Nucleus accumbens (tissue), 56 donors: ENCODE results near the gene BCHE.

Source experiments
- DNase-seq, 56 donors: peaks; one replicate each; lab custom pipeline; 2025; lab: John Stamatoyannopoulos, UW

BCHE gene

DNA sequence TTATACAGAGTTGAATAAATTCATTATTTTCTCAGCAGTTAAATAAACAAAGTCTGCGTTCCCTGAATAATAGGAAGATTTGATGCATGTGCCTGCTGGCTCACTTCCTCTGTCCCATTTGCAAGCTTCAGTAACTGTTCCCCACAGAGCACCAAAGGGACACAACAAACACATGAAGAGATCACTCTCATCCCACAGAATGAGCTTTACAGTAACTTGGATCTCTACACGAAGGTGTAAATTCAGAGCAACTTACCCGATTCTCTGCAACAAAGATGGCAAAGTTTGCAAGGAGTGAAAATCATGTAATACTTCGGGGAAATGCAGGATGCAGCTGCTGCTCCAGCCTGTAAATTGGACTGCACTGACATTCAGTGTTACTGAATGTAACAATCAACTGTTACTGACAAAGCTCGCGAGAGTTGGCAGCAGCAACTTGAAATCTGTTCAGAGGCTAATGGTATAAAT is at the start of gene BCHE:
TSS of gene BCHE (minus strand) at position 366 of the 468 bp plus-strand sequence. CDS start 6,390 bp downstream, outside the sequence.
- peak in 38 of 56 donors; percentile 1 to 49 (median 18) for DNase-seq

DNA sequence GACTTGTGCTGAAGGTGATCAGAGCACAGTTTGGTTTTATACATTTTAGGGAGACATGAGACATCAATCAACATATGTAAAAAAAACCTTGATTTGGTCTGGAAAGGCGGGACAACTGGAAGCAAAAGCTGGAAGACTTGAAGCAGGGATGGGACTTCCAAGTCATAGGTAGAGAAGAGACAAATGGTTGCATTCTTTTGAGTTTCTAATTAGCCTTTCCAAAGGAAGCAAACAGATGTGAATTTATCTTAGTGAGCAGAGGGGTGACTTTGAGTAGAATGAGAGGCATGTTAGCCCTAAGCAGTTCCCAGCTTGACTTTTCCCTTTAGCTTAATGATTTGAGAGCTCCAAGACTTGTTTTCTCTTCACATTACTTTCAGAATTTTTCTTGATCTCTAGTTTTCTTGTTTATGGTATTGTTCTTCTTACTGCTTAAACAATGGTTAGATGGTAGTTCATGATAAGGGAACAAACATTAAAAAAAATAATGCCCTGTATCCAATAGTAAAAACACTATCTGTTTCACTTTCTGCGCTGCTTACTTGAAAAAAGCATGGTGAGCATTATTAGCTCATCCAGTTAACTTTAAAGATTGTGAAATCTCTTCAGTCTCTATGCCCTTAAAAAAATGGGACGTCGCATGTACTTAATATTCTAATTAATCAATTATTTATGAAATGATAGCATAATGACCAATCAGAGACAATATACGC is 48.5 kb upstream of the BCHE start:
- DNase-seq: no peak

DNA sequence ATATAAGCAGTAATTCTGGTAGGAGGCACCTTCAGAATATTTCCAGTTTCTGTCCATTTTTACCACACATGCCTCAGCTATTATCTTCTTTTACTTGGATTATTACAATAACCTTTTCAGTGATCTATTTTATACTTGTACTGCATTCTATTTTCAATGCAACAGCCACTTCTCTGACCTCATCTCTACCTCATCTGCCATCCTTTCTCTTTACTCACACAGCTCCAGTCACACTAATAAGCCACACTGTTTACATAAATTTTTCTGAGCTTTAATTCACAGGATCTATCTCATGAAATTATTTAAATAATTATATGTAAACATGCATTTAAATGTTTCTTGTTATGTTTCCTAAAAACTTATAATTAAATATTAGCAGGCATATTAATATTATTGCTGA is 47.3 kb upstream of the BCHE start:
- DNase-seq: no peak

DNA sequence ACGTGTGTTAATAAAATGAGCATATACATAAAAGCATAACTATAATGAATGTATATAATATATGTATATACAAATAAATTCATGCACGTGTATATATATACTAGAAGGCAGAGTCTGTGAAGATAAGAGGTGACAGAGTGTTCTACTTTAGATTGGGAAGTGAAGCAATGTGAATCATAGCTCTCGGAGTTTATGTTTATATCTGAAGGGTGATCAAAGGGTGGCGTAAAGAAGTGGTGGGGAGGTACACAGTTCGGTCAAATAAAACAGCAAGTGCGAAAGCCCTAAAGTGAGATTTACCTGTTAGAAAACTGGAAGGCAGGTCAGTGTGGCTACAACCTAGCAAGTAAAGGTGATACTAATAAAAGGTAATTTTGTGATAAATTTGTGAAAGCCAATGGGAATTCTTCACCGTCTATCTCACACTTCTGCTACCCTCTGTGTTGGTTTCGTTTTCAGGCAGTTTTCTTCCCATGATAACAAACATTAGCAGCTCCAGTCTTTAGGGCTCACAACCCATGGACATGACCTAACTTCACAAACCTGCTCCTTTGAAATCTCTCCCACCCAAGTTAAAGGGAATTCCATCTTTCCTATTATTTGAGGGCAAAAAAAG is 46.7 kb upstream of the BCHE start:
- no peak for DNase-seq

DNA sequence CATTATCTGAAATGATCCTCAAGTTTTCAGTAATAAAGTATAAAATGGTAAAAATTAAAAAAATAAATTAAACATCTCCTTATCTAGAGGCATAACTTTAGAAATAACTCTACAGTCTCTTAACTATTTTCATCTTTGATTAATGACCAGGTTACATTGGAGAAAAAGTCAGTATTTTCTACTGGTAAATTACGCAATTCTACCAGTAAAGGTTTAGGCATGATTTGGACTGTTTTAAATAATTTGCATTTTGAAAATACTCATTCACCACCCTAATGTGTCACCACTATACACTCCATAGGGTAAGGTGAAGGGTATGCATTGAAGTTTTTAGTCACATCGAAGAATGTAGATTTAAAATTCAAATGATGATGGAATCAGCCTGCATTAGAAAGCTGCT is 45.9 kb upstream of the BCHE start:
- DNase-seq: no peak

DNA sequence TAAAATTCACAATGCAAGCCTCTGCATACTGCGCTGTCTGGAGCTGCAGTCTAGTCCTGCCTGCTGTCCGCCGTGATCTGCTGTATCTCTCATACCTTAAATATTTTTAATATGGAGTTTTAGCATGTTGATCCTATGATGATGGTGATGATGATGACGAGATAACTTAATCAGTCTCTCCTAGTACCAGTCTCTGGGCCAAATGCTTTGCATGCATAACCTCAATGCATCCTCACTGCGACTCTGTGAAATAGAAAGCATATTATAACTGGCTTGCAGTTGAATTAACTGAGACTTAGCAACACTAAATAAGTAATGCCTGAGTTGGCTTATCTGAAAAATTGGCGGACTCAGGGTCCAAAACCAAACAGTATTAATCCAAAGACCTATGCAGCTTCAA is 38.4 kb upstream of the BCHE start:
- no peak for DNase-seq

DNA sequence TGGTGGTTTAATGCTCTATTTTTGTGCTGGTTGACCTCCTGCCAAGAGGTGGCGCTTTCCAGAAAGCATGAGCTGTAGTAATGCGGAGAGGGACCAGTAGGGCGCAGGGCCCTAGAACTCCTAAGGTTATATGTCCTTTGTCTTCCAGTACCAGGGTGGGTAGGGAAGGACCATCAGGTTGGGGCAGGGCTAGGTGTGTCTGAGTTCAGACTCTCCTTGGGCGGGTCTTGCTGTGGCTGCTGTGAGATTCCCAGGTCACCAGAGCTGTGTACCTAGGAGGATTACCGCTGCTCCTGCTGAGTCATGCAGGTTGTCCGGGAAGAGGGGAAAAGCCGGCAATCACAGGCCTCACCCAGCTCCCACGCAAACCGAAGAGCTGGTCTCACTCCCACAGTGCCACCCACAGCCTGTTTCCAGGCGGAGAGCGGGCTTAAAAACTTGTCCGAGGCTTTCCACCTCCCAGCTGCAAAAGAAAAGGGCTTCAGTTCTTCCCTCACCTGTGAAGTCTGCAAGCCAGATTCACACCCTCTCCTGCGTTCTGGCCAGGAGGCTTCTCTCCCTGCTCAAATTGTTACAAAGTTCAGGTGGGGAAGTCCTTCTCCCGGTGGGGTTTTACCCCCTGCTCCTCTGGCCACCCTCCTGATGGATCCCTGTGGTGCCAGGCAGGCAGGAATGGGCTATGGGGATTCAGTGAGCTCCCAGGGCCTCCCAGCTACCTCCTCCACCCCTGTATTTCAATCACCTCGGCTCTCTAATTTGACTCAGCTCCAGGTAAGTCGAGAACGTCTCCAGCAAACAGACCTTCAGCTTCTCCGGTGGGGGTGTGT is 37.7 kb upstream of the BCHE start:
- DNase-seq: no peak

DNA sequence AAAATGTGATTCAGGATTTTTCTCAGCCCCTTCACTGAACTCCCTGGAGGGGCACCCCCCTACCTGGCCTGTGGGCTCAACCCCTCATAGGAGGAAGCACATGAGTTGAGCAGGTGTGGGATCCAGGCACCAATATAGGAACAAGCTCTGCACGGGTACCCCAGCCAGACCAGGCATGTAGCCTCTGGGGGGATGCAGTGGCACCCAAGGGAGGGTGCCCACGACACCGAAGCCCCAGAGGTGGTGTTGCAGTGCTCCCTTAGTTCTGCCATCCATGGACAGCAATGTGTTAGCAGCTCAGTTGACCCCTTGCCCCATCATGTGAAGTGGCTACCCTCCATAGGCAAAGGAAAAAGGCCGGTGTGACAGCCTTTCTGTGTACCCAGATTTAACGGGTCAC is 30.9 kb upstream of the BCHE start:
- no peak for DNase-seq

DNA sequence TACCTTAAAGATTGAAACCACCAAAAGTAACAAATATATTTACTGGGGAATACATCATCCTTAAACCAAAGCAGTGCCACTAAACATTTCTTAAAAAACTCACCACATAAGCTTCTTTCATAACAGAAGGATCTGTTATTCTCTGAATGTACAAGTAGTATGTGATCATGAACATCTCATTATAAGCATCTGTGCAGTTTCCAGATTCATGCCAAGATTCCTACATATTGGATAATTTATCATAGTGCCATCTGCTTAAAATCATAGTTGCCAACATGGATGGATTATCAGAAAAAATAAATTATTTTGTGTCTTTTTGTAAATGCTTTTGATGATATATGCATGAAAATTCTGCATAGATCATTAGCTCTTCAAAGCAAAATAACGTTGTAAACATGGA is 21.8 kb upstream of the BCHE start:
- no peak for DNase-seq

DNA sequence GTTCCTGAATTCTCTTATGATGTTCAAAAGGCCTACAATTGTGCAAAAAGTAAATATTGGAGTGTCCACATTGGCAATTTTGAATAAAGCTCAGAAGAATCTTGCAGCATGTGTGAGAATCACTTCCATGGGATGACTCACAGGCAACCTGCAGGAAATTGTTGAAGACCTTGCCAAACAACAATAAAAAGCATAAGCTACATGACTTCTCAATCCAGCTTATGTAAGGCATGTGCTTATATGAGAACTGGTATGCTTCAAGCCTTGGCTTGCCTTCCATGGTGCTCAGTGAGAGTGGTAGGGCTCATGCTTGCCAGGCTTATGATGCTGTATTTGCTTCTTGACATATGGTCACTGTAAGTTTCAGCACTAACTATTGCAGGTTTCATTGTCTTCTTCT is 18.4 kb upstream of the BCHE start:
- no peak for DNase-seq

DNA sequence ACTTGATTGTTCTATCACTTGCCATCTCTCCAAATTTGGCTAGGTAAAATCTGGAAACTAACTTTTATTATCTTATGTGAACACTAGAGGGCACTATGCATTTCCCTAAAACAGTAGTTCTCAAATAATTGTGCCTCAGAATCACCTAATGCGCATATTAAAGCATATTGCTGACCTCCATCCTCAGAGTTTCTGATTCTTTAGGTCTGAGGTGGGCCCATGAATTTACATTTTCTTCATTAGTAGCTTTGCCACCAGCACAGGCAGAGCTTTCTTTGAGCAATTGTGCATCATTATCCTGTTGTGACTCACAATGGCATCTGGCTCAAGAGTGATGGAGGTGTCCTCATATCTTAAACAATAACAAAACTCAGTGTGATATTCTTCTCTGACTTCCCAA is 17.5 kb upstream of the BCHE start:
- DNase-seq: no peak

DNA sequence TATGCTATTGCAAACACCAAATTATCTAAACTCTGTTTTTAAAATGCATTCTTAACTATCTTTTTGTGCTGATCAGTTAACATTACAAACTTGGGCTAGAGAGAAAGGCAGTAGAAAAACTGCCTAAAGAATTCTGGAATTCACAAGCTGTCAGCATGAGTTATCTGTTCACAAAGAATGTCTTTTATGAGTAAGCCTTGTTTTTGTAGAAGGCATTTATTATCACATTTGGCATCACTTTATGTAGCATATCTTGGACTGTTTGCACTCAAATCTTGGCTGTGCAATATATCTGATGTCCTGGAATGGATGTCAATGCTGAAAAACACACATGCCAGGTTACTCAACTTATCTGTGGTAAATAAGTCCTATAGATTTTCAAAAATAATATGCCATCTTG is 15.5 kb upstream of the BCHE start:
- DNase-seq: no peak

DNA sequence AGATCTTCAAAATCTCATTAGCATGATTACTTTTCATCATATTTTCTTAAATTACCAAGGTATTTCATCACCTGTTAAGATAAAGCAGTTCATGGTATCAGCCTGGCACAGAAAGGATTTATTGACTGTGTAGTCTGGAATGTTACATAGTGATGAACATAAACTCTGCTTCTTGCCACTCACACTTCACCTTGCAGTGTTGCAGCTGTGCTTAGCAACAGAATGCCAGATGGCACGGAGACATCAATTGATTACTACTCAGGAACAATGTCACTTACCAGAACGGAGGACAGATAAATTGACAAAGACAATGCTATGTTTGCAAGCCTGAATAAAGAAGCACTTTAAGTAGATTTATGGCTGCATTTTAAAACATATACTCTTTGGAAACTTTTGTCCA is 15.0 kb upstream of the BCHE start:
- DNase-seq: no peak

DNA sequence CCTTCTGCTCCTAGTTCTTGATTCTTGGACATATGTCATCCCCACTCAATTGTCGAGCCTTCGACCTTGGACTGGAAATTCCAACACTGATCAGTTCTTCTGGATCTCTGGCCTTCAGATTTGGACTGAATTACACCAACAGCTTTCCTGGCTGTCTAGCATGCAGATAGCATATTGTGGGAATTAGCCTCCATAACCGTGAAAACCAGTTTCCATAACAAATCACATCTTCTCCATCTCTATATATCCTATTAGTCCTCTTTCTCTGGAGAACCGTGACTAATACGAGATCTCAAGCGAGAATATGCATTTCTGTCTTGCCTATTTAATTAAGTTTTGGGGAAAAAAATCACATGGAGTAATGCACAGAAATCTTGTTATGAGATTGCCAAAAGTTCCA is 8.8 kb upstream of the BCHE start:
- no peak for DNase-seq

DNA sequence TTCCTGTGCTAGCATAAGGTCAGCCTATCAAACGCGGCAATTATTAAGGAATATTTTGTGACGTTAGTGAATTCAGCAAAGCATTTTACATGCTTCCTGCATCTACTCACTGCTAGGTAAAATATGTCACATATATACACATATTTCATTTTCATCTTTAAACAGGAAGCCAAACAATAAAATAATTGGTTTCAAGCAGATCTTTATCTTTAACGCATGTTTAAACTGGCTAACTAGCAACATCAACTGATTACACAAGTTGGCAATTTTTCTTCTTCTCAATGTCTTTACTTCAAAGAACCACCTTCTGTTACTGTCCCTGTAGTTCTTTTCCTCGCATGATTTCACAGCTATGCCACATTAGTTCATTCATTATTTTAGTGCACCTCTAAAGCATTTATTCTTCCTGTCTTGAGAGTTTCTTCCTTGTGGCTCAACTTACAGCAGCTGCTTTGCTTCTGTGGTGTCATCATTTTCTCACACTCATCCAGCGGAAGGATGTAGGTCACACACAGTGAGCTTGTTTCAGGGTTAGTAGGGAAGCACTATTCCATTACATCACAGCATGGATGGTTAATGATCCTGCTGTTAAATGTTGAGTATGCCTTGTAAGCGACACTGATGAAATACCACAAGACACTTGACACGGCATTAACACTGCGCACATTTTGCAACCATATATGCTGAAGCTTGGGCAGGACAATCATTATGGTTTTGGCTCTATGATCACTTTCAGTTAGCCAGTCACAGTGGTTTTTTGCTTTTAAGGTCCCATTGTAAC is 2.3 kb upstream of the BCHE start:
- no peak for DNase-seq

DNA sequence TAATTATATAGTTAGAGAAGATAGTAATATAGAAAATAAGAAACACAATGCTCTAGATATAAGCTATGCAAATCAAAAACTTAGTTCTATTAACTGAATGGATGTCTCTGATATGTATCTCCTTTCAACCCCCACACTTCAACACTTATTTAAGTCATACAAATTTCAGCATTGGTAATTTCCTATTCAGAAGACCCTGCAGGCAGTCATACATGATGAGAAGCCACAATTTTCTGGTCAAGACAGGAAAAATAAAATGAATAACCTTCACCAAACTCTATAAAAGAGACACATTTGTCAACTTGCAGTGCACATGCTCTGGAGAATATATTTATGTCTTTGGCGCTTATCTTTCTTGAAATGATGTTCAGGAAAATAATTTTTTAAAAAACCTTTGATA is 578 bp upstream of the BCHE start:
- DNase-seq: no peak

DNA sequence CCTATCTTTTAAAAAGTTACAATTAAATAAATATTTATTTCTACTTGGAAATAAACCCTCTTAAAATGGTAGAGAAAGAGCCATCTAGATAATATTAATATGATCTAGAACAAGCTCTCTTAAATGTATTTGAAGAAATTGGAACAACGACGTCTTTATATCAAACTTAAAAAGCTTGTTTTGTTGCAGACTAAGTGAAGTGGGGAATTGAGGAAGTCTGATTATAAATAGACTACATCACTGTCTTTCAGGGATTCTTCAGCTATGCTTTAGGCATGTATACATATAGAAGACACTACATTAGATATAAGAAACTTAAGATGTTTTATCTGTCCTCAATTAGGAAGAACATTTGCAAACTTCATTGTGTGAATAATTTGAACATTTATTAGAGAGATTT is 1.8 kb downstream of the BCHE start:
- DNase-seq: no peak

DNA sequence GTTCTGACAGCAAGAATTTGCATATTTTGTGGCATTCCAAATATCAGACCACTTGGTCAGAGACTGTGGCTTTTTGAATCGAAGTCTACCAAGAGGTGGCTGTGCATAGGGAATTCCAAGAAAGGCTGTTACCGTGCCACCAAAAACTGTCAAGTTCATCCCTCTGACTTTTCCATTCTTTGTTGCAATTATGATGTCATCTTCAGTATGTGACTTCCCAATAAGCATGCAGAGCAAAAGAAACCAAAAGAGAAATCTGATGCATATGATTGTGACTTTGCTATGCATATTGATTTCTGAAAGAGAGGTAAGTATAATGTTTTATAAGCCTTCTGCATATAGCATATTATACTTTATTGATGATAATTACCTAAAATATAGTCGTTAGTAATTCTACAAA is 6.5 kb downstream of the BCHE start:
- DNase-seq: no peak

DNA sequence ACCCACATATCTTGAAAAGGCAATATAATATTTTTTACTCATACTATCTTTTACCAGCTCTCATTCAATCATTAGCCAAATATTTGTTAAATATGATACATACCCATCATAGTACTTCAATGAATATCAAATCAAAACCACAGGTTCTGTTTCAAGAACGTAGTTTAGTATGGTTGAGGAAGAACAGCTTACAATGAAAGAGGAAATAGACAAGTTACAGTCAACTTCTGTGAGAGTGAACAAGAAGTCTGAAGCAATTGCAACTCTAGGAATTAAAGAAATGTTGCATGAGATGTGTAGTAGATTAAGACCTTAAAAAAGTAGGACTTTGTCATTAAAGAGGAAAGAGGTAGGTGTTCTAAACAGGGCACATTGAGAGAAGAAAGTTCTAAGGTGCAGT is 9.3 kb downstream of the BCHE start:
- DNase-seq: no peak

DNA sequence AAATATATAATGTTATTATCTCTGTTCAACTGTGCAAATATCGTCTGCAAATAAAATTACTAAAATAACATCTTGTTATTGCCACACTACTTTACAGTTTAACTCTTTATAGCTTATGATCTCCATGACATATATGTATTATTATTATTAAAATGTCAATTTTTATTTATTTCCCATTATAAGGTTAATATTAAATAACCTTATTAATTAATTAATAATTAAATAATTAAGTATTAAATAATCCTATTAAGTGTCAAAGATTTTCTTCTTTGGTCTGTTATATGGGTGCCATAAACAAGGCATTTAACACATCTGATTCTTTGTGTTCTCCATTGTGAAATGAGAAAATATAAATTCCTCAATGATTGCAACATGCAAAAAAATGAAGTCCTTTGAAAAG is 10.0 kb downstream of the BCHE start:
- DNase-seq: no peak

DNA sequence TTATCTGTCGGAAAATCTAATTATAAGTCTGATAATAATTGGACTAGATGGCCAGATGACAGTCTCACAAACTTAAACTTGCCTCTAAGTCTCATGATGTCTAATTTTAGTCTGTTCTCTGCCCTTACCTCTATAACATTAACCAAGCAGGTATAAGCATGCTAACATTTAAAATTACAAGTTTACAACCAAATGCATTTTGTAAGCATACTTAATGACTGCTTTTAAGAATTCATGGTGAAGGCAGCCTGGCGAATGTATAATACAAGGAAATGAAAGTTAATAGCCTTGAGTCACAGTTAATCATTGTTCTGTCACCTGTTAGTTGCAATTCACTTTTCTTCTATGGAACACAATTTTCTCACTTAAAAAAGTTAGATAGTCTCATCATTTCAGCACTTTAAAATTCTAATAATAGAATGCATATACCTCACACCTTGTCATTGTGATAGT is 16.5 kb downstream of the BCHE start:
- no peak for DNase-seq
